Stimulated activated CD8-positive, alpha-beta memory T cell treated with anti-CD3 and anti-CD28 coated beads, Interleukin-4, amount 100 ng/mL, for 24 hours (primary cell): ENCODE measurements around the gene MACF1.
A peak's percentile ranks its signal among the peaks of the same experiment; 100 is the strongest.
"Not testable (repeated sequence)": the region's sequence is repeated elsewhere in the genome, so short reads cannot be mapped to it uniquely, and the experiment has no call there.

Source experiments
- DNase-seq: peaks from one replicate; pipeline ENCODE4 v3.0.0-alpha.2; 2020; ENCODE audit warnings: low read depth

The MACF1 gene

GRCh38 chr1:39494671-39495410, 290.3 kb downstream of the MACF1 start:
- no peak for DNase-seq

DNA sequence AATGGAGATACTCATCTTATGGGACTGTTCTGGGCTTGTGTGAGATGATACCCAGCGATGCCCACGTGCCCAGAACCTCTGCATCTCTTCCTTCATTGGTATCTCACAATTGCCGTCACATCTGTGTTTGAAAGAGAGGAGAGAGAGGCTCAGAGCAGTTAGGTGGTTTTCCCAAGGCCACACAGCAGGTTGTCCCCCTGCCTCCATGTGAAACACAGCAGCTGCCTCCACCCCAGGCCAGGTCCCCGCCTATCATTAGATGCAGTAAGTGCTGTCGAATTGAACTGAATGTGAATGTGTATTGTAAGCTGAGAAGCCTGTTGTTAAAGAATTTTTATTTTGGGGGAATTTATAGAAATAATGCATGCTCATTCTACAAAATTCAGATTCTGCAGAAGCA, 292.0 kb downstream of the MACF1 start:
- DNase-seq = not testable (repeated sequence)

DNA sequence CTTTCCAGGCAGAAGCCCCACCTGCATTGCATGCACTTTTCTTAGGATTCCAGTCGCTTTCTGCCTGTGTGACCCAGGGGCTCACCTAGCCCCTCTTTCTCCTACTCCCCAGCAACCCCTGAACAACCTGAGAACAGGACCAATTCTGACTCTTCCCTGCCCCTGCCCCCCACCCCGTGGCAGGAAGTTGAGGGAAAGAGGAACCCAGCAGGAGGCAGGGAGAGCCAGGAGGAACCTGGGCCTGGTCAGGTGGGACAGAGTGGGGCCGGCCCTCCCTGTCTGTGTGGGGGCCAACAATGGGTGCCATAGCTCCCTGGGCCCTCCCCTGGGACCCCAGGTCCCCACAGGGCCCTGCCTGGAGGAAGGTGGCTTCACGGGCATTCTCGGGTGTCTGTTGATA, 293.1 kb downstream of the MACF1 start:
- no peak for DNase-seq

DNA sequence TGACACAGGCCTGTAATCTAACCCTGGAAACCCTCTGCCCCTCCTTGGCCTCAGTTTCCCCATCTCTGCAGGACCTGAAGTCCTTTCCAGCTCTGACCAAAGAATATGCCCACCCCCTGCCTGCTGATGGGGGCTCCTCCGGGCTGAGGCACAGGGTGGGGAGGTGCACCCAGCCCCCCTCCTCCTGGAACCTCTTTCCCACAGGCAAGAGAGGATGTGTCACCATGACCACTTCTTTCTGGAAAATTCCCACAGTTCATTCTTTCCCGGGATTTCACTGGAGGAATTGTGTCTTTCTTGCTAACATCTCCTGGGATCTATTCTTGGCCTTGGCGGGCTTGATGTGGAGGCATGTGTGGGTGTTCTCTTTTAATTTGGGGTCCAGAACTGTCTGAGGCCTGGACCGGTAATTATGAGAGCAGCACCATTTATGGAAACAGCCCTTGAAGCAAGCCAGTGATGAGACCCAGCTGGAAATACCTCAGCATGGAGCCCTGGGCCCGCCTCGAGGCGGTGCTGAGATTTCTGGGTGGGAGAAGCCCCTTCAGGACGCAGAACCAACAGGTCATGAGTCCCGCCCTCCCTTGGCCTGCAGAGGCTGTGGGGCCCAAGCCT, 293.7 kb downstream of the MACF1 start:
- not testable (repeated sequence) for DNase-seq

DNA sequence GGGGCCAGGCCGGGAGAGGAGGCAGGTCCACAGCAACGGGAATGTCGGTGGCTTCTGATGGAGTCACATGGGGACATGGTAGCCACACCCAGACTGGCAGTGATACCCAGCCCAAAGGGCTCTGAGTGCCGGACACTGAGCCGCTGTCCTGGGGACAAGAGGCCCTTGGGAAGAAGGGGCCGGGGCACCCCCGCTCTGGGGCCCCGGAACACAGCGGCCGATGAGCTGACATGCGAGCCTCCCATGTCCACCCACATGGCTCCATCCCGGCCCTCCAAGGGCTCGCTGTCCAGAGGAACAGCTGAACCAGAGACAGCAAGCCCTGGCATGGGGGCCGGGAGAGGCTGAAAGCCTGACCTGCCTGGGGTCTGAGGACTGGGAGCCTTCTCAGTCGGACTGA, 294.3 kb downstream of the MACF1 start:
- not testable (repeated sequence) for DNase-seq

- no peak for DNase-seq
These were observed 295.2 kb downstream of the MACF1 start for GRCh38 chr1:39499668-39500067.

- DNase-seq = no peak
These were observed 296.4 kb downstream of the MACF1 start for GRCh38 chr1:39500862-39501389.

DNA sequence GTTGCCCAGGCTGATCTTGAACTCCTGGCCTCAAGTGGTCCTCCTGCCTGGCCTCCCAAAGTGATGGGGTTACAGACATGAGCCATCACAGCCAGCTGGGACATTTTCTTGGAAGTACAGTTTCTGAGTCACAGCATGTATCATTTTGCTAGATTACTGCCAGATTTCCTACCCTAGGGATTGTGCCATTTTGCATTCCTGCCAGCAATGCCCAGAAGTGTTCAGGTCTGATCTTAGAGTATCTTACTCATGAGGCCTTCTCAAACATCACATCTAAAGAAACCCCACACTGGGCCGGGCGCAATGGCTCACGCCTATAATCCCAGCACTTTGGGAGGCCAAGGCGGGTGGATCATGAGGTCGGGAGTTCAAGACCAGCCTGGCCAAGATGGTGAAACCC, 297.2 kb downstream of the MACF1 start:
- no peak for DNase-seq

- DNase-seq = not testable (repeated sequence)
These were observed 299.9 kb downstream of the MACF1 start for GRCh38 chr1:39504436-39504835.

DNA sequence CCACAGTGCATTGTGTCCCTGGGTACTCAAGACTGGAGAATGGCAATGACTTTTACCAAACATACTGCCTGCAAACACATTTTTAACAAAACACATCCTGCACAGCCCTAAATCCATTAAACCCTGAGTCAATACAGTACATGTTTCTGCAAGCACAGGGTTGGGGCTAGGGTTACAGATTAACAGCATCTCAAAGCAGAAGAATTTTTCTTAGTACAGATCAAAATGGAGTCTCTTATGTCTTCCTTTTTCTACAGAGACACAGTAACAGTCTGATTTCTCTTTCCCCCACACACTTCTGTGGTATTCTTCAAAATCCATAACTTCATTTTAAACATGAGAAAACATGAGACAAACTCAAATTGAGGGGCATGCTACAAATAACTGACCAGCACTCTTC, 300.8 kb downstream of the MACF1 start:
- DNase-seq = no peak

- no peak for DNase-seq
These were observed 302.9 kb downstream of the MACF1 start for GRCh38 chr1:39507230-39507928.

DNA sequence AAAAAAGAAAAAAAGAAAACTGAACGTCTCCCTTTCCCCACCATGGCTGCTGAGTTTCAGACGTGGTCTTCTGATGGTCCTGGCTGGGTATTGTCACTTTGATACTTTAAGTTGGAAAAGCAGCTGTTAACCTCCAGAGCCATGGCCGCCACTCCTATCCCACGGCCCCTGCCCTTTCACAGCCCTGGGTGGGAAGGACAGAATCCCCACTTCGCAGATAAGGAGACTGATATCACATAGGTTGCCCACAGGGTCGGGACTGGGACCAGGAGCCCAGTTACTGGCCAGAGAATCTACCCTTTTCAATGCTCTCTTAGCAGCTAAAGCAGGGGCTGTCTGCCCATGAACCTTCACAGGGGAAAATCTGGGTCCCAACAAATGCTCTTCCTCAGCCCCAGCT, 303.8 kb downstream of the MACF1 start:
- no peak for DNase-seq

- DNase-seq = no peak
These were observed 304.4 kb downstream of the MACF1 start for GRCh38 chr1:39508857-39509305.

GRCh38 chr1:39509360-39510009, 305.0 kb downstream of the MACF1 start:
- DNase-seq = no peak

GRCh38 chr1:39510570-39511186, 306.2 kb downstream of the MACF1 start:
- DNase-seq = not testable (repeated sequence)

- not testable (repeated sequence) for DNase-seq
These were observed 307.0 kb downstream of the MACF1 start for GRCh38 chr1:39511477-39511876.

- not testable (repeated sequence) for DNase-seq
These were observed 307.8 kb downstream of the MACF1 start for GRCh38 chr1:39512234-39512847.

DNA sequence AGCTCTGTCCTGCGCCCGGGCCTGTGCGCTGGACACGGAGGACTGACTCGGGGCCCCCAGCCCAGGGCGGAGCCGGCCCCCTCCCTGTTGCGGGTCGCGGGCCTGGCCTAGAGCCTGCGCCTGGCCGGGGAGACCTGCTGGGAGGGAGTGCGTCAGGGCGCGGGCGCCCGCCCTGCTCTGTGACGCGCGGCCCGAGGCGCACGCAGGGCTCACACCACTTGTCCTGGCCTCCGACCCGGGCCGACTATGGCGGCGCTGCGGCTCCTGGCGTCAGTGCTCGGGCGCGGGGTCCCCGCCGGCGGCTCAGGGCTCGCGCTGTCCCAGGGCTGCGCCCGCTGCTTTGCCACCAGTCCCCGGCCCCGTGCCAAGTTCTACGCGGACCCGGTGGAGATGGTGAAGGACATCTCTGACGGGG, 310.2 kb downstream of the MACF1 start:
- DNase-seq = not testable (repeated sequence)

DNA sequence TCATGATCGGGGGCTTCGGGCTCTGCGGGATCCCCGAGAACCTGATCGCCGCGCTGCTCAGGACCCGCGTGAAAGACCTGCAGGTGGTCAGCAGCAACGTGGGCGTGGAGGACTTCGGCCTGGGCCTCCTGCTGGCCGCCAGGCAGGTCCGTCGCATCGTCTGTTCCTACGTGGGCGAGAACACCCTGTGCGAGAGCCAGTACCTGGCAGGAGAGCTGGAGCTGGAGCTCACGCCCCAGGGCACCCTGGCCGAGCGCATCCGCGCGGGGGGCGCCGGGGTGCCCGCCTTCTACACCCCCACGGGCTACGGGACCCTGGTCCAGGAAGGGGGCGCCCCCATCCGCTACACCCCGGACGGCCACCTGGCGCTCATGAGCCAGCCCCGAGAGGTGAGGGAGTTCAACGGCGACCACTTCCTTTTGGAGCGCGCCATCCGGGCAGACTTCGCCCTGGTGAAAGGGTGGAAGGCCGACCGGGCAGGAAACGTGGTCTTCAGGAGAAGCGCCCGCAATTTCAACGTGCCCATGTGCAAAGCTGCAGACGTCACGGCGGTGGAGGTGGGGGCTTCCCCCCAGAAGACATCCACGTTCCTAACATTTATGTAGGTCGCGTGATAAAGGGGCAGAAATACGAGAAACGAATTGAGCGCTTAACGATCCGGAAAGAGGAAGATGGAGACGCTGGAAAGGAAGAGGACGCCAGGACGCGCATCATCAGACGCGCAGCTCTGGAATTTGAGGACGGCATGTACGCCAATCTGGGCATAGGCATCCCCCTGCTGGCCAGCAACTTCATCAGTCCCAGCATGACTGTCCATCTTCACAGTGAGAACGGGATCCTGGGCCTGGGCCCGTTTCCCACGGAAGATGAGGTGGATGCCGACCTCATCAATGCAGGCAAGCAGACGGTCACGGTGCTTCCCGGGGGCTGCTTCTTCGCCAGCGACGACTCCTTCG, 310.9 kb downstream of the MACF1 start:
- DNase-seq = peak; percentile 28

GRCh38 chr1:39516841-39517240, 312.3 kb downstream of the MACF1 start:
- not testable (repeated sequence) for DNase-seq
